ENCODE data around the gene B4GALNT1. TPM values are rescaled to one million over a fixed set of nuclear protein-coding genes. Genes with fewer than 3 reads are reported as not detected.

B4GALNT1 gene
- total RNA-seq, 120 experiments from 2014 or later, result 23.9 to 123 (median 85.1) TPM

Other genes starting within 250 kb of the B4GALNT1 start
- gene R3HDM2, start 202.2 kb downstream of the B4GALNT1 start, total RNA-seq, result 100 to 1,000 TPM; 109 to 241 (median 155) TPM
- 1 to 10 TPM in 1 of 120 experiments, under 1 TPM in 16, not detected in 103; 0.17 to 1.1 (median 0.26) TPM for gene INHBC, start 198.4 kb downstream of the B4GALNT1 start, total RNA-seq
- 1 to 10 TPM in 3 of 120 experiments, under 1 TPM in 26, not detected in 91; 0.17 to 2.6 (median 0.44) TPM for gene INHBE, start 177.9 kb downstream of the B4GALNT1 start, total RNA-seq
- 10 to 100 TPM in 6 of 120 experiments, 1 to 10 TPM in 88, under 1 TPM in 25, not detected in 1; 0.15 to 12.1 (median 2.1) TPM for gene GLI1, start 173.4 kb downstream of the B4GALNT1 start, total RNA-seq
- gene ARHGAP9, start 153.3 kb downstream of the B4GALNT1 start, total RNA-seq, result 10 to 100 TPM in 108 of 120 experiments, 1 to 10 TPM in 12; 7.1 to 28.3 (median 14.6) TPM
- gene MARS1, start 145.1 kb downstream of the B4GALNT1 start, total RNA-seq, result 100 to 1,000 TPM; 134 to 299 (median 183) TPM
- gene DDIT3, start 112.7 kb downstream of the B4GALNT1 start, total RNA-seq, result 100 to 1,000 TPM in 1 of 120 experiments, 10 to 100 TPM in 119; 17.0 to 102 (median 32.4) TPM
- 10 to 100 TPM; 24.9 to 78.4 (median 47.8) TPM for gene MBD6, start 110.4 kb downstream of the B4GALNT1 start, total RNA-seq
- gene DCTN2, start 86.0 kb downstream of the B4GALNT1 start, total RNA-seq, result 100 to 1,000 TPM; 106 to 224 (median 181) TPM
- gene KIF5A, start 83.2 kb downstream of the B4GALNT1 start, total RNA-seq, result 1,000 to 10,000 TPM in 27 of 120 experiments, 100 to 1,000 TPM in 93; 272 to 2,157 (median 860) TPM
- gene PIP4K2C, start 42.0 kb downstream of the B4GALNT1 start, total RNA-seq, result 100 to 1,000 TPM in 2 of 120 experiments, 10 to 100 TPM in 118; 37.9 to 103 (median 73.9) TPM
- gene DTX3, start 28.4 kb downstream of the B4GALNT1 start, total RNA-seq, result 100 to 1,000 TPM in 112 of 120 experiments, 10 to 100 TPM in 8; 85.9 to 178 (median 123) TPM
- gene ARHGEF25, start 21.8 kb downstream of the B4GALNT1 start, total RNA-seq, result 100 to 1,000 TPM in 54 of 120 experiments, 10 to 100 TPM in 66; 29.1 to 145 (median 96.5) TPM
- 100 to 1,000 TPM; 111 to 171 (median 140) TPM for gene OS9, start 60.9 kb upstream of the B4GALNT1 start, total RNA-seq
- gene AGAP2, start 105.5 kb upstream of the B4GALNT1 start, total RNA-seq, result 100 to 1,000 TPM in 119 of 120 experiments, 10 to 100 TPM in 1; 76.2 to 322 (median 239) TPM
- gene TSPAN31, start 111.8 kb upstream of the B4GALNT1 start, total RNA-seq, result 10 to 100 TPM; 21.6 to 47.8 (median 33.9) TPM
- 10 to 100 TPM; 20.2 to 50.6 (median 29.3) TPM for gene CDK4, start 119.1 kb upstream of the B4GALNT1 start, total RNA-seq
- gene MARCHF9, start 121.9 kb upstream of the B4GALNT1 start, total RNA-seq, result 10 to 100 TPM; 11.5 to 26.2 (median 18.3) TPM
- gene CYP27B1, start 133.9 kb upstream of the B4GALNT1 start, total RNA-seq, result 1 to 10 TPM in 25 of 120 experiments, under 1 TPM in 60, not detected in 35; 0.18 to 5.3 (median 0.63) TPM
- gene METTL1, start 138.9 kb upstream of the B4GALNT1 start, total RNA-seq, result 10 to 100 TPM in 36 of 120 experiments, 1 to 10 TPM in 84; 1.8 to 17.4 (median 8.3) TPM
- 10 to 100 TPM in 2 of 120 experiments, 1 to 10 TPM in 118; 1.4 to 11.0 (median 4.1) TPM for gene EEF1AKMT3, start 139.4 kb upstream of the B4GALNT1 start, total RNA-seq
- 10 to 100 TPM; 21.9 to 57.1 (median 35.3) TPM for gene TSFM, start 149.6 kb upstream of the B4GALNT1 start, total RNA-seq
- gene AVIL, start 185.5 kb upstream of the B4GALNT1 start, total RNA-seq, result 10 to 100 TPM in 35 of 120 experiments, 1 to 10 TPM in 85; 2.1 to 25.8 (median 7.4) TPM
- 100 to 1,000 TPM in 102 of 120 experiments, 10 to 100 TPM in 18; 77.9 to 209 (median 117) TPM for gene CTDSP2, start 213.5 kb upstream of the B4GALNT1 start, total RNA-seq

Measured in dorsolateral prefrontal cortex (tissue), 118 donors.